HTERT RPE-1 (cell line): Measurements from ENCODE around the gene THADA.
"Not testable (repeated sequence)": the region's sequence is repeated elsewhere in the genome, so short reads cannot be mapped to it uniquely, and the experiment has no call there.

ENCODE experiments used
- in situ Hi-C: fragments of 300-500 bp; cut with MboI; formaldehyde crosslinking; loops from 4 replicates; pipeline ENCODE4 v1.14.3; 2020; ENCODE audit warnings: low sequenced_read_pairs

THADA gene

DNA sequence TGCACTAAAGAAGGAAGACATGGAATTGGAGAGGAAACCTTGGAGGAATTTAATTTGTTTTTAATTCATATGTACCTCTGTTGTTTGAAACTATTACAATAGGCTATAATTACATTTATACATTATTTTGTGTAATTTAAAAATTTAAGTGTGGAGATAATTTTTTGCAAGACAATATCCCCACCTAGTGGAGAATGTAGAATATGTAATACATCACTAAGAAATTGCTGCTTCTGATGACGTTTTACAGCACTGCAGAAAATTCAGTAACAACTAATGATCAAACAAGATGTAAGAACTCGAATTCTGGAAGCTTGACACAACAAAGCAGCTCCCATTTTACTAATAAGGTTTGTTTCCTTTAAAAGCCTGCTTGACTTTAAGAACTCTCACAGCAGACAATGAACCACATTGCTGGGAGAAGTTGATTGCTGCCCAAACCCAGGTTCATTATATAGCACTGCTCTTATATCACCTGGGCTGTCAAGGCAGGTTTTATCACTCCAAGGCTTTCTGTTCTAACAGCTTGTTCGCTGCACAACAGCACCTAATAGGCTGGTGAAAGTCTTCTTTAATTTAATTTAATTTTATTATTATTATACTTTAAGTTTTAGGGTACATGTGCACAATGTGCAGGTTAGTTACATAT lies 53.4 kb downstream of the THADA start:
- in situ Hi-C loops: no loop called here

- in situ Hi-C loops: no loop called here
Measured at GRCh38 chr2:43541165-43541564, 54.7 kb downstream of the THADA start.

DNA sequence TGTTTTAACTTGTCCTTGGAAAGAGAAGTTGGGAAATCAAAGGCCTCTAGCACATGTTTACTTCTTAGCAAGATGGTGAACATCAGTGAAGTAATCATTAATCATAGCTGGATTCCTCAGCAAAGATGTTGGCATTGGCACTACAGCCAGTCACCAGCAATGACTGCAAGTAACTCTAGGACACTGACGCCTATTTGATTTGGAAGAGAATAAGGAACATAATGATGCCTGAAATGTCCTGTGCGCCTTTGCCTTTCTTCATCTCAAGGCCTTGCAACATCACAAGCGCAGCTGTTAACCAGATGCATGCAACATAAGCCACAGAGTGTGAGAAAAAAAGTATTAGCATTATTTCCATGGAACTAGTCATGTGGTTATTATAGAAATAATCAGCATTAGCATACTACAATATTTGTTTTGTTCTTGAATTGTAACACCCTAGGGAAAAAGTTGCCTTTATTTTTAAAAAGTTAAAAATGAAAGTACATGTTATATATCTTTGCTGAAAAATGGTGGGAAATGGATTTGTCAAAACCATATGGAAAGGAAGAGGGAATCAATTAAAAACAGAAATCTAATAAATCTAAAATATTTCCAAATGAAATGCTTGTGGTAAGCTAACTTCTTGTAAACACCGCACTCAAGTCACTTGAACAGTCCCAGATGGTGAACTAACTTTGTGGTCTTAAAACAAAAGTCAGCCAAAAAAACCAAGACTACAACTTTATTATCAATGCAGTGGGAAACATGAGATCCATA lies 55.6 kb downstream of the THADA start:
- in situ Hi-C loops: no loop called here

DNA sequence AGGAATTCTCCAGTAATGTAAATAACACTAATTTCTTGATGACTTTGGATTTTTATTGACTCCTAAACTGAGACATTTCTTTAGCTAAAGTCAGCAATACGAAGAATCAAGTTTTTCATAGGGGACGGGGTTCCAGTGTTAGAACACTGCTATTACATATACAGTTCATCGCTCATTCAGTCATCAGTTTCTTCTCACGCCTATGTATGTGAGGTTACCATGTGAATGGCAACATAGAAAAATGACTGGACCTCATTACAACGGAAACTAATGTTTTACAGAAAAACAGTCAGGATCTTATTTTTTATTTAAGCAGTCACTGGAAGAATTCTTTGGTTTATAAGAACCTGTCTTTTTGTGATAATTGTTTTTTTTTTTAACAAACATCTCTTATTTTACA lies 56.4 kb downstream of the THADA start:
- in situ Hi-C loops: no loop called here

GRCh38 chr2:43538034-43538670 lies 57.7 kb downstream of the THADA start:
- in situ Hi-C loops: no loop called here

GRCh38 chr2:43537137-43537536 lies 58.7 kb downstream of the THADA start:
- in situ Hi-C loops: no loop called here

DNA sequence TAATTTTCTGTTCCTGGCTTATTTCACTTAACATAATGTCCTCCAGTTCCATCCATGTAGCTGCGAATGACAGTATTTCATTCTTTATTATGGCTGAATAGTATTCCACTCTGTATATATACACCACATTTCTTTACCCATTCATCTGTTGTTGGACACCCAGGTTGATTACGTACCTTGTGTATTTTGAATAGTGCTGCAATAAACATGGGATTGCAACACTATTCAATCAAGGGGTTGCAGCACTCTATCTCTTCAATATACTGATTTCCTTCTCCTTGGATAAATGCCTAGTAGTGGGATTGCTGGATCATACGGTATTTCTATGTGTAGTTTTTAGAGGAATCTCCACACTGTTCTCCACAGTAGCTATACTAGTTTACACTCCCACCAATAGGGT lies 61.3 kb downstream of the THADA start:
- in situ Hi-C loops: no loop called here

DNA sequence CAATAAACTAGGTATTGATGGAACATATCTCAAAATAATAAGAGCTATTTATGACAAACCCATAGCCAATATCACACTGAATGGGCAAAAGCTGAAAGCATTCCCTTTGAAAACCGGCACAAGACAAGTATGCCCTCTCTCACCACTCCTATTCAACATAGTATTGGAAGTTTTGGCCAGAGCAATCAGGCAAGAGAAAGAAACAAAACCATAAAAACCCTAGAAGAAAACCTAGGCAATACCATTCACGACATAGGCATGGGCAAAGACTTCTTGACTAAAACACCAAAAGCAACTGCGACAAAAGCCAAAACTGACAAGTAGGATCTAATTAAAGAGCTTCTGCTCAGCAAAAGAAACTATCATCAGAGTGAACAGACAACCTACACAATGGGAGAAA lies 63.3 kb downstream of the THADA start:
- in situ Hi-C loops: not testable (repeated sequence)

GRCh38 chr2:43531251-43531650 lies 64.6 kb downstream of the THADA start:
- in situ Hi-C loops: no loop called here

DNA sequence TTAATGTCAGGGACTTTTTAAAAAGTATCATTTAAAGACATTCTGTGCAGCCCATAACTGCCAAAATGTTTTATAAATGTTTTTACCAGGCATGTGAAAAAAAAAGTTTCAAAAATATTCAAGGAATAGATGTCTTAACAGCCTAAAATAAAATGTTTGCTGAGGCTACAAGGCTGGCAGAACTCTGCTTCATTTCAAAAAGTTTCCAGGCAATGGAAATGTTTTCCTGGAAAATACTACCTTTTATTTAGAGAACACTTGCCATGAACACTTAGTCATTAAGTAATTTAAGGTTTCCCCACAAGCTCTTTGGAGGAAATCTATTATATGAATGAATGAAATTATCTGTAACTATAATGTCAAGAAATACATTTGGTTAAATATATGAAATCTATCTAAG lies 68.8 kb downstream of the THADA start:
- in situ Hi-C loops: no loop called here

DNA sequence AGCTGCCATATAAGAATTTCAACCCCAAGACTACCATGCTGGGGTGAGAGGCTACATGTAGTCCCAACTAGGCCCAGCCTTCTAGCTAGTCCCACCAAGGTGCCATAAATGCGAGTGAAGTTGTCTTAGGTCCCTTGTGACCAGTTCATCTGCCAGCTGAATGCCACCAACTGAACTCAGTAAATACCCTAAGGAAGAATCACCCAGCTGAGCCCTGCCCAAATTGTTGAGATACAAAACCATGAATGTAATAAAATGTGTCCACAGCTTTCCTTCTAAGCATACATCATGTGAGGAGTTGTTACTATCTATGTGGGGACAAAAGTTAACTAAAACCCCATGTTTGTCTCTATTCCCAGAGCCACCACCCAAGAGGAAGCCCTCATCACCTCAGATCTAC lies 70.3 kb downstream of the THADA start:
- in situ Hi-C loops: no loop called here

- in situ Hi-C loops: no loop called here
Measured at GRCh38 chr2:43524177-43524965, 71.5 kb downstream of the THADA start.

- in situ Hi-C loops: no loop called here
Measured at GRCh38 chr2:43522177-43522576, 73.7 kb downstream of the THADA start.

GRCh38 chr2:43521568-43521967 lies 74.3 kb downstream of the THADA start:
- in situ Hi-C loops: no loop called here

- in situ Hi-C loops: no loop called here
Measured at GRCh38 chr2:43520919-43521318, 74.9 kb downstream of the THADA start.

- in situ Hi-C loops: no loop called here
Measured at GRCh38 chr2:43519643-43520221, 76.1 kb downstream of the THADA start.

GRCh38 chr2:43518718-43519117 lies 77.1 kb downstream of the THADA start:
- in situ Hi-C loops: no loop called here

- in situ Hi-C loops: no loop called here
Measured at GRCh38 chr2:43518181-43518580, 77.7 kb downstream of the THADA start.

GRCh38 chr2:43515807-43516497 lies 79.9 kb downstream of the THADA start:
- in situ Hi-C loops: no loop called here

DNA sequence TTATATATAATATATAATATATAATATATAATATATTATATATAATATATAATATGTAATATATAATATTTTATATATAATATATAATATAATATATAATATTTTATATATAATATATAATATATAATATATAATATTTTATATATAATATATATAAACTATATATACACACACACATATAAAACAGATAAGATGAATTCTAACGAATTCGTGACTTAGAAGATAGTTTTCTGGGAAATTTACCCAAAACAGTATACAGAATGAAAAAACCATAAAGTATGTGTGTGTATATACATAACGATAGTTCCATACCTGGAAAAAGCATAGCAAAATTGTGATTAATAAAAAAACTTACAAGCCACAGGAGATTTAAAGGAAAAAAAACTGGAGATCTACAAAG lies 80.6 kb downstream of the THADA start:
- in situ Hi-C loops: no loop called here
